Activated CD8-positive, alpha-beta memory T cell treated with anti-CD3 and anti-CD28 coated beads for 48 hours (primary cell): ENCODE measurements around the gene MRPL41.
"Not testable (repeated sequence)": the region's sequence is repeated elsewhere in the genome, so short reads cannot be mapped to it uniquely, and the experiment has no call there.

ENCODE experiments used
- DNase-seq, 3 experiments: peaks; one replicate each; pipeline ENCODE4 v3.0.0-alpha.2; 2020; ENCODE audit warnings: low read depth in 2 of 3, low spot score in 2 of 3

The MRPL41 gene

GRCh38 chr9:137551264-137552021 lies at the start of gene MRPL41:
TSS of gene MRPL41 (plus strand) at chr9:137551879. CDS start at chr9:137552082, 203 bp downstream.
- DNase-seq: peak; percentile 59 to 80 (median 67)

GRCh38 chr9:137502008-137502911 lies 49.4 kb upstream of the MRPL41 start:
- DNase-seq: no peak

- DNase-seq: no peak
Measured at GRCh38 chr9:137504432-137504777, 47.3 kb upstream of the MRPL41 start.

- no peak for DNase-seq
Measured at GRCh38 chr9:137505421-137506140, 46.1 kb upstream of the MRPL41 start.

GRCh38 chr9:137506274-137506673 lies 45.4 kb upstream of the MRPL41 start:
- no peak for DNase-seq

GRCh38 chr9:137506702-137507171 lies 44.9 kb upstream of the MRPL41 start:
- no peak for DNase-seq

GRCh38 chr9:137509198-137509597 lies 42.5 kb upstream of the MRPL41 start:
- no peak for DNase-seq

- DNase-seq: not testable (repeated sequence)
Measured at GRCh38 chr9:137511126-137511525, 40.6 kb upstream of the MRPL41 start.

- DNase-seq: no peak
Measured at GRCh38 chr9:137511758-137512463, 39.8 kb upstream of the MRPL41 start.

- DNase-seq: not testable (repeated sequence)
Measured at GRCh38 chr9:137513136-137513535, 38.5 kb upstream of the MRPL41 start.

- not testable (repeated sequence) for DNase-seq
Measured at GRCh38 chr9:137513801-137514570, 37.7 kb upstream of the MRPL41 start.

- no peak for DNase-seq
Measured at GRCh38 chr9:137514691-137515337, 36.9 kb upstream of the MRPL41 start.

- DNase-seq: no peak
Measured at GRCh38 chr9:137515338-137515724, 36.3 kb upstream of the MRPL41 start.

GRCh38 chr9:137516144-137516917 lies 35.3 kb upstream of the MRPL41 start:
- DNase-seq: no peak

- not testable (repeated sequence) for DNase-seq
Measured at GRCh38 chr9:137518661-137519459, 32.8 kb upstream of the MRPL41 start.

GRCh38 chr9:137519553-137519952 lies 32.1 kb upstream of the MRPL41 start:
- DNase-seq: no peak

GRCh38 chr9:137520614-137521404 lies 30.9 kb upstream of the MRPL41 start:
- DNase-seq: no peak
